H1 (cell line): ENCODE measurements around the gene BCO1.

ENCODE experiments used
- MAX ChIP-seq: IDR thresholded peaks from 2 replicates; pipeline ENCODE4 v1.6.1; 2012; ENCODE audit warnings: inconsistent platforms
- RXRA ChIP-seq: IDR thresholded peaks from 2 replicates; pipeline ENCODE4 v1.6.1; 2011; ENCODE audit warnings: low read depth, mild to moderate bottlenecking, low read length, moderate library complexity; ENCODE audit not compliant: insufficient read depth

GRCh38 chr16:81265052-81265451 lies 26.6 kb downstream of the BCO1 start:
- TF ChIP-seq MAX: no peak
- TF ChIP-seq RXRA: no peak
